HCT116 (cell line): ENCODE data around the gene IL4.

Experiments
- CEBPB ChIP-seq: IDR thresholded peaks from 2 replicates; pipeline ENCODE4 v1.6.1; 2012; ENCODE audit warnings: low read depth
- CTCF ChIP-seq, 3 experiments: fragments of 200-600 bp in 1 of 3; sonication (generic) in 1 of 3; IDR thresholded peaks in 2 of 3; conservative IDR thresholded peaks in 1 of 3; 2 replicates each; pipeline ENCODE4 v1.5.1; 2012 to 2017; ENCODE audit warnings: low read depth in 2 of 3, low read length in 2 of 3, antibody characterized with exemption in 1 of 3, borderline replicate concordance in 1 of 3, control low read depth in 1 of 3, mild to moderate bottlenecking in 1 of 3, mixed read lengths in 1 of 3, mixed run types in 1 of 3, moderate library complexity in 1 of 3; ENCODE audit not compliant: insufficient read depth in 1 of 3
- EZH2 ChIP-seq: fragments of 200-600 bp; sonication (generic); IDR thresholded peaks from 2 replicates; pipeline ENCODE4 v1.6.1; 2017; ENCODE audit warnings: antibody characterized with exemption, mixed run types
- FOSL1 ChIP-seq: IDR thresholded peaks from 2 replicates; pipeline ENCODE4 v1.6.1; 2012; ENCODE audit warnings: low read depth
- POLR2A ChIP-seq: IDR thresholded peaks from 2 replicates; pipeline ENCODE4 v1.7.0; 2011; ENCODE audit warnings: borderline replicate concordance; ENCODE audit not compliant: insufficient read depth, insufficient read length; ENCODE audit errors: extremely low read depth
- RAD21 ChIP-seq: IDR thresholded peaks from 2 replicates; pipeline ENCODE4 v1.6.1; 2012; ENCODE audit warnings: low read depth, mild to moderate bottlenecking
- REST ChIP-seq: IDR thresholded peaks from 2 replicates; pipeline ENCODE4 v1.6.1; 2012; ENCODE audit warnings: low read depth
- SRF ChIP-seq: IDR thresholded peaks from 2 replicates; pipeline ENCODE4 v1.6.1; 2012; ENCODE audit warnings: low read depth
- YY1 ChIP-seq: IDR thresholded peaks from 2 replicates; pipeline ENCODE4 v1.6.1; 2011; ENCODE audit warnings: low read length, low read depth, moderate library complexity, mild to moderate bottlenecking; ENCODE audit not compliant: insufficient replicate concordance; ENCODE audit errors: extremely low read depth
- ZNF274 ChIP-seq: fragments of 200-500 bp; sonication (Bioruptor generic); IDR thresholded peaks from 2 replicates; pipeline ENCODE4 v1.6.1; 2014; ENCODE audit warnings: mild to moderate bottlenecking, low read depth, low read length, inconsistent platforms

DNA sequence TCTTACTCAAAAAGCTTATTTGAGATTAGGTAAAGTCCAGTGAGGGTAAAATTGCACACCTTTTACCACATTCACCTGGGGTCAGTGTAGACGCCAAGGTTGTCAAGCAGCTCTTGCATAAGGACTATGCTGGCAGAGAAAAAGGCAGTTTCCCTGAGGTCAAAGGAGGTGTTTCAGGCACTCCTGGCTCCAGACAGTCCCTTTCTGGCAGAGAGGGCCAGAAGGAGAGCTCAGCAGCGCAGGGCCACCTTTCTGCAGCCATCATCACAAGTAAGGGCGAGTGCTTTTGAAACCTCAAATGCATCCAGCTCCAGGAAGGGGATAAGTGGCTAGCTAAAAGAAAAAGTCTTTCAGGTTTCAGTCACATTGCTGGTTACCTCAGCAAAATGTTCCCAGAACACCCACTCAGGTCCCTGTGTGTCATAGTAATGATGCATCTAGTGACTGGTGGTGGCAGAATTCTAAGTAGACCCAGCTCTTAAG, 32.5 kb upstream of the IL4 start:
- TF ChIP-seq EZH2: no peak
- no peak for TF ChIP-seq REST
- no peak for TF ChIP-seq CTCF (IDR thresholded peaks at IDR 0.05 in 2 of 3, conservative IDR thresholded peaks at IDR 0.05 in 1 of 3; ENCODE audit: borderline replicate concordance in 1 of 3, insufficient read depth in 1 of 3, low read depth in 2 of 3, low read length in 2 of 3)
- no peak for TF ChIP-seq SRF
- no peak for TF ChIP-seq FOSL1
- no peak for TF ChIP-seq CEBPB
- TF ChIP-seq ZNF274: no peak
- no peak for TF ChIP-seq POLR2A
- no peak for TF ChIP-seq RAD21
- TF ChIP-seq YY1: no peak
